Activated CD4-positive, CD25-positive, alpha-beta regulatory T cell (primary cell): ENCODE results near the gene CSF1R.

ENCODE experiments used
- DNase-seq, 4 experiments: peaks; one replicate each; lab custom pipeline; 2025; lab: John Stamatoyannopoulos, UW

The CSF1R gene

GRCh38 chr5:150085950-150086715 is at the start of gene CSF1R:
Gene CSF1R (minus strand): TSS chr5:150086554. CDS start chr5:150086427, 127 bp downstream.
- DNase-seq = no peak

DNA sequence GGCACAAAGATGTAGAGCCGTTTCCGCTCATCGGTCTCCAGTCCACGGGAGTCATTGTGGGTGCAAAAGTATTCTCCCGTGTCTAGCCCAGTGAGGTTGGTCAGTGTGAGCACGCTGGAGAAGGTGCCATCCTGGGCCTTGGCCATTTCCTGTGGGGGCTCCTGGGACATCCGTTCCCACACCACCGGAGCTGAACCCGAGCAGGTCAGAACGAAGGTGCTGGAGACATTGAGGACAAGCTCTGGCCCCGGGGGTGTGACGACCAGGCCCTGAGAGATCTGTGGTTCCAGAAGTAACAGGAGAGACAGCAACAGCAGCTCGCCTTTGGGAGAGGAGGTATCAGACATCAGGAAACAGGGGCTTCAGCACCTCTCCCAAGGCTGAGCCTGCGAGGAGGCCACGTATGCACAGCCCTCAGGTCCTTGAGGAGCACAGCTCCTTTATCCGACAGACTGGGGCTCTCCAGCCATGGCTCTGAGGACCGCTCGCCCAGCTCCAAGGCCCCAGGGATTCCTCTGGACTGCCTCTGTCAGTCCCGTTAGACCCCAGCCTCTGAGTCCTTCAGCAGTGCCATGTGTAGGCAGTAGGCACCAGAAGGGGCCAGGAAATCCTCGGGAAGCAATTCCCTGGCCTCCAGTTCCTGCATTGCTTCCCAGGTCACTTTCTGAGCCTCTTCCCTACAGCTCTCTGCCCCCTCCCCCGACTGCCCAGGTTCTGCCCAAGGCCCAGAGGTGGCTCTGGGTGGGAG is 49.4 kb upstream of the CSF1R start:
- DNase-seq = no peak

- DNase-seq = no peak
These were observed 47.8 kb upstream of the CSF1R start for GRCh38 chr5:150134198-150134588.

- no peak for DNase-seq
These were observed 47.3 kb upstream of the CSF1R start for GRCh38 chr5:150133581-150134197.

- DNase-seq = no peak
These were observed 46.4 kb upstream of the CSF1R start for GRCh38 chr5:150132740-150133139.

- DNase-seq = no peak
These were observed 45.8 kb upstream of the CSF1R start for GRCh38 chr5:150131978-150132694.

- no peak for DNase-seq
These were observed 45.1 kb upstream of the CSF1R start for GRCh38 chr5:150131461-150131860.

- no peak for DNase-seq
These were observed 44.2 kb upstream of the CSF1R start for GRCh38 chr5:150130493-150130922.

DNA sequence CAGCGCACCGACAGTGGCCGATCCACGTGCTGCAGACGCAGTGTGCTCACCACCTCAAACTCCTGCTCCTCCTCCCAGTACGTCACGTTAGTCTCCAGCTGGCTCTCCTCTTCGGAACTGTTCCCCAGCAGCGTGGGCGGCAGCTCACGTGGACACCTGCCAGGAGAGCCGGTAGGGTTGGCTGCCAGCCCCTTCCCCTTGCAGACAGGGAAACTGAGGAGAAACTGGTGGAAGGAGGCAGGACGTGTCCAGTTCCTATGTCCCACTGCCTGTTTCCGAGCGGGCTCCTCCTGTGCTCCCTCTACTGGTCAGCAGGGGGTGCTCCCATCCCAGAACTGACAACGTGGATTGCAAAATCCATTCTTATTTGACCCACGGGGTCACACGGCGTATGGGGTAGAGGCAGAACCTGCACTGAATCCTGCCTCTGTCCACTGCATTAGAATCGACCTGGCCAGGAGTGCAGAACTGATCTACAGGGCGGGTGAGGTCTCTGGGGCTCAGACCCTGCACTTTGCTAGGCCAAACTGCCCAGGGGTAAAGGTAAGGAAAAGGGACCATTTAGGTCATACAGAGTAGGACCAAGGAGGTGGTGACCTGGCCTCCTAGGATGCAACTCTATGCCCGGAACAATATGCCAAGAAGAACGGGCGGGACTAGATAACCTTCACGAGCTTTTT is 43.6 kb upstream of the CSF1R start:
- DNase-seq = peak in 1 of 4 experiments; percentile 14

DNA sequence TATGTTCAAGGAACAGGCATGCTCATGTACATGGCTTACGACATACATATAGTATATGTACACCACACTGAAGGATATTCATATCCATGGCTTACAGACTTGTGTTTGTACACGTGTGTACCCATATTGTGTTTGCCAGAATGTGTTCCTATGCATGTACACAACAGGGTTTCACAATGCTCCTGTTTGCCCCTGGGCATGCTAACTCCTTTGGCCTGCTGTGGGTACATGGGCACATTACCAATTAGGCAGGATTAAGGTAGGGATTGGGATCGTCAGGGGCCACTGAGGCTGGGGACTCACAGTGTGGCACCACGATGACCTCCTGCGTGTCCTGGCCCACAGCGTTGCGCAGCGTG is 43.1 kb upstream of the CSF1R start:
- no peak for DNase-seq

DNA sequence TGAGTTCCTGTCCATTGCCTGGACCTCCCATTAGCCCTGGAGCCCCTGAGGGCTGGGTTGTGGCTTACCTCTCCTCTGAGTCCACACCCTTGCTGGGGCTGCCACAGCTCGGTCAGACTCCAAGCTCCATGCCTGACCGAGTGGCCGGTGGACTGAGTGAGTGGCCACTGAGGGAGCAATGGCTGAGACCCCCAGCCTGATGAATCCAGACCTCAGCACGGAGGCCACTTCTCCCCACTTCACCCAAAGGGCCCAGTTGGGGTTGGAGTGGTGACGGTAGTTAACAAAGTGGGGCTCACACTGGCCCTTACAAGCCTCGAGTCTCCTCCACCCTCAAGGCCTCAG is 40.5 kb upstream of the CSF1R start:
- no peak for DNase-seq

DNA sequence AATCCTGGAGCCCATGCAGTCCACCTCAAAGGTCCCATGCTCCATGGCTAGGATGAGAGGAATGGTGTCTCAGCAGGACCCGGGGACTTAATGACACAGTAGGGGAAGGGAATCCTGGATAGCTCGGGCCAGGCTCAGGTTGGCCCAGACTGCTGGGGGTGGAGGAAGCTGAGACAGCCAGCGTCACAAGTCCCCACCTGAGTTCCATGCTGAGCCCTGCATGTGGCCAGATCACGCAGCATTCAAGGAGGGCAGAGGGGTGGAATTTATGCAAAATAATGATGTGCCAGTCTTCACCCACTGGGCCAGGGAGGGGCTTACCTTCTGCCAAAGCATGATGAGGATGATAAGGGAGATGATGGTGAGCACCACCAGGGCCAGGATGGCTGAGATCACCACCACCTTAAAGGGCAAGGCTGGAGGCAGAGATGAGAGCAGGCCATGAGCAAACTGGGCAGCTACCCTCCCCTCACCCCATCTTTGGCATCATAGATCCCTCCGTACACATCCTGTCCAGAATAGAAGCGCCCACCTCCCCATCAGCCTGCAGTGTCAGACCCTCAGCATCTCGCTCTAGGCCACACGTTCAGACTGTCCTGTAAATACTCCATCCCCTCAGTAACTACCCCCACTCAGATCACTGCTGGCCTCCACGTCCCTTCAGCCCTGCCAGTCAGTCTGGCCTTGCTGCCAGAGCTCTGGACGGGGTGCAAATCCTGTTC is 40.0 kb upstream of the CSF1R start:
- no peak for DNase-seq

DNA sequence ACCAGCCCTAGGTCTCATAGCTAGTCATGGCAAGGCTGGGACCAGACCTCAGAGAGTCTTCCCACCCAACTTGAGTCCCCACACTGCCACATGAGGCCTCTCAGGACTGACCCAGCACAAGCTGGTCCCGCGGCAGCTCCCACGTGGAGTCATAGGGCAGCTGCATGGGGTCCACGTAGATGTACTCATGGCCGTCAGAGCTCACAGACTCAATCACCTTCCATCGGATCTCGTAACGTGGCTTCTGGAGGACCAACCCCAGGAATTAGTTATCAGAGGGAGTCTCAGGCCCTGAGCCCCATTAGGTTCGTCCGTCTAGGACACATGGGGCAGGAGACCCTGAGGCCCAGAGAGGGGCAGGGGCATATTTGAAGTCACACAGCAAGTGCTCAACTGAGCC is 39.0 kb upstream of the CSF1R start:
- no peak for DNase-seq

GRCh38 chr5:150124596-150124995 is 38.2 kb upstream of the CSF1R start:
- no peak for DNase-seq

- DNase-seq = no peak
These were observed 37.8 kb upstream of the CSF1R start for GRCh38 chr5:150124111-150124557.

- DNase-seq = no peak
These were observed 37.2 kb upstream of the CSF1R start for GRCh38 chr5:150123542-150123941.

DNA sequence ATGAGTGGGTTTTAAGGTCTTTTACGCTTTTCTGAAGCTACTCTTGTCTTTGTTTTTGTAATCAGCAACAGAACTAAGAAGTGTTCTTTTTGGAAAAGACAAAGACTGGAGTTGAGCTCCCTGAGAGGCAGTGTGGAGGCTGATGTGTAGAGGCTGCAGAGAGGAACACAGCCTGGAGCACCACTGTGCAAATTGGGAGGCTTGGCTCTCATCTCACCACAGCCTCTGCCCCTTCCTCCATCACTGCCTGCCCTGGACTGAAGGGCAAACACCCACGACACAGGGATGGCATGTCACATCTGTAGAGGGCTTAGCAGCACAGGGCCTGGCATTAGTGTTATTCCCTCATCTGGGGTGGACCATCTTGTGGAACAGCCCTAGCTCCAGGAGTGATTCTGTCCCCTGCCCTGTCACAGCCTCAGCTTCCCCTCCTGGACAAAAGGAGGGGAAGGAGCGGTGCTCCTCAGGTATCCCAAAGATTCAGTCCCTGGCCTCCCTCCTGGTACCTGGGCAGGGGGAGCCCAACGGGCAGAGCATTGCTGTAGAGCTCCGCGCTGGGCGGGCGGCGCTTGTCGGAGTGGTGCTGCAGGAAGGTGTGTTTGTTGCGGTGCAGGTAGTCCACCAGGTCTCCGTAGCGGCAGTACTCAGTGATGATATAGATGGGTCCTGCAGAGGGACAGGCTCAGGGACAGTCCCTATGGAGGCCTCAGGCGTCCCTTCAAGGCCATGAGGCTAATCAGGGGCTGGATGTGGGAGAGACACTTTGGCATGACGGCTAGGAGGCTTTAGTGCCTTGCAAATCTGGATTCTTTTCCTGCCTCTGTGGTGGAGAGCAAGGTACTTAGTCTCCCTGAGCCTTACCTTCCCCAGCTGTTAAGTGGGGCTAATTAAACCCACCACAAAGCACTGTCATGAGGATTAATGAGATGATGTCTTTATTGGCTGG is 36.5 kb upstream of the CSF1R start:
- DNase-seq = no peak

- DNase-seq = no peak
These were observed 35.8 kb upstream of the CSF1R start for GRCh38 chr5:150122158-150122510.

- no peak for DNase-seq
These were observed 35.2 kb upstream of the CSF1R start for GRCh38 chr5:150121448-150122157.
